Stimulated activated CD8-positive, alpha-beta memory T cell treated with anti-CD3 and anti-CD28 coated beads, Interleukin-7, amount 100 ng/mL, for 4 hours (primary cell): ENCODE data around the gene DUSP21.
"Not testable (repeated sequence)": the region's sequence is repeated elsewhere in the genome, so short reads cannot be mapped to it uniquely, and the experiment has no call there.

ENCODE experiments used
- DNase-seq, 2 donors: peaks; one replicate each; pipeline ENCODE4 v3.0.0-alpha.2; 2020; ENCODE audit warnings: low read depth in 2 of 2

DUSP21 gene

GRCh38 chrX:44876086-44876485, 32.3 kb downstream of the DUSP21 start:
- DNase-seq = no peak

GRCh38 chrX:44876767-44877166, 32.9 kb downstream of the DUSP21 start:
- DNase-seq = no peak

GRCh38 chrX:44878780-44879179, 35.0 kb downstream of the DUSP21 start:
- no peak for DNase-seq

- DNase-seq = no peak
Observed at GRCh38 chrX:44881549-44881948, 37.7 kb downstream of the DUSP21 start.

GRCh38 chrX:44882635-44883034, 38.8 kb downstream of the DUSP21 start:
- no peak for DNase-seq

GRCh38 chrX:44884944-44885343, 41.1 kb downstream of the DUSP21 start:
- DNase-seq = no peak

GRCh38 chrX:44889824-44890223, 46.0 kb downstream of the DUSP21 start:
- DNase-seq = no peak

- DNase-seq = no peak
Observed at GRCh38 chrX:44890247-44890646, 46.4 kb downstream of the DUSP21 start.

- DNase-seq = not testable (repeated sequence)
Observed at GRCh38 chrX:44890687-44891086, 46.9 kb downstream of the DUSP21 start.

GRCh38 chrX:44891642-44892041, 47.8 kb downstream of the DUSP21 start:
- DNase-seq = no peak
